HG02981 (cell line): ENCODE data around the gene MYO1B.

Experiments used
- ATAC-seq: cut with Tn5 transposase; IDR thresholded peaks from one replicate; pipeline ENCODE4 v1.9.1; 2021; ENCODE audit warnings: mild to moderate bottlenecking, moderate library complexity; ENCODE audit not compliant: unreplicated experiment

The MYO1B gene

GRCh38 chr2:191355170-191355758 lies 110.1 kb downstream of the MYO1B start:
- ATAC-seq: no peak

- ATAC-seq: no peak
These were observed 112.5 kb downstream of the MYO1B start for GRCh38 chr2:191357678-191358077.

GRCh38 chr2:191358325-191359025 lies 113.3 kb downstream of the MYO1B start:
- ATAC-seq: no peak

GRCh38 chr2:191359133-191359532 lies 113.9 kb downstream of the MYO1B start:
- no peak for ATAC-seq

DNA sequence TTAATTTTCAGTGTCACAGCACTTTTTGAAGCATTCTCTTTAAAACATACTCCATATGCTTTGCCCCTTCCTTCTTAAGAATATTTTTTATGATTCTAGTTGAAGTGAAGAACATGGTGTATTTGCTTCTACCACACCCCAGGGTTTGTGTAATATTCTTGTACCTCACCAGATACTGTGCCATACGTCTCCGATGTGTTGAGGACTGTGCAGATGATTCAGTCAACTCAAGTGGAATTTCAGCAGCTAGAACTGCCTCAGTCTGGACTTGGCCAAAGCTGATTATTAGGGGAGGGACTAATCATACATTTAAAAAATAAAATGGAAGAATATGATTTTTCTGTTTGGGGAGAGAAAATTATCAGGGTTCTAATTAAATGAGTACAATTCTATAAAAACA lies 115.7 kb downstream of the MYO1B start:
- no peak for ATAC-seq

DNA sequence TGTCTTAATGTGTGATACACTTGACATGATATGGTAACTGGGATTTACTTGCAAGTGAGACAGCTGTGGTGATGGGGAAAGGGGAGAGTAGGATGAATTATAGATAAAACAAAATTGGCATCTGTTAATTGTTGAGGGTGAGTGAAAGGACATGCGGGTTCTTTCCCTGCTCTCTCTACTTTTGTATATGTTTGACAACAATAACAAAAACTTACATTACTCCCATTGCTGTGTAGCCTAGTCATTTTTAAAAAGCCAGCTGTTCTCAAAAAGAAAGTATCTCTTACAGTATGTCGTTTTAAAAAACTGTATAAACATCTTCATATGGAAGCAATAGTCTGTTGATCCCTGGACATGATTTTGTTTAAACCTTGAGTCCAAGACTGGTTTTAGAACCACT lies 117.6 kb downstream of the MYO1B start:
- no peak for ATAC-seq

DNA sequence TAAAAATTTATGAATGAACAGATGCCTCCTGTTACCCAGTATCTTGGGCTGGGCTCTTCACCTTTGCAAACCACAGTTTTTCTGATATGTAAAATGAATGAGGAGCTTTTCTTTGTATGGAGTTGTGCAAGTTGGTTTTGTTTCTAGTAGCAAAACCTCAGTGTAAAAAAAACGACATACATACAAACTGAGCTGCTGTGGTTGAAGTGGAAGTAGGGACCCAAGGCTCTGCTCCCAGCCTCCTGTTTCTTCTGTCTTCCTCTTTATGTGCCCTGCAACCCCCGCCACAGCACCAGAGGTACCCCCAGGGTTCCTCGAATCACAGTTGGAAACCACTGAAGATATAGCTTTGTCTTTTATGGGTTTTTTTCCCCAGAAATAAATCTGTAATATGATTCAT lies 118.1 kb downstream of the MYO1B start:
- no peak for ATAC-seq

- ATAC-seq: no peak
These were observed 119.9 kb downstream of the MYO1B start for GRCh38 chr2:191365089-191365488.

- ATAC-seq: no peak
These were observed 121.0 kb downstream of the MYO1B start for GRCh38 chr2:191366199-191366598.

- ATAC-seq: no peak
These were observed 123.8 kb downstream of the MYO1B start for GRCh38 chr2:191369034-191369433.

DNA sequence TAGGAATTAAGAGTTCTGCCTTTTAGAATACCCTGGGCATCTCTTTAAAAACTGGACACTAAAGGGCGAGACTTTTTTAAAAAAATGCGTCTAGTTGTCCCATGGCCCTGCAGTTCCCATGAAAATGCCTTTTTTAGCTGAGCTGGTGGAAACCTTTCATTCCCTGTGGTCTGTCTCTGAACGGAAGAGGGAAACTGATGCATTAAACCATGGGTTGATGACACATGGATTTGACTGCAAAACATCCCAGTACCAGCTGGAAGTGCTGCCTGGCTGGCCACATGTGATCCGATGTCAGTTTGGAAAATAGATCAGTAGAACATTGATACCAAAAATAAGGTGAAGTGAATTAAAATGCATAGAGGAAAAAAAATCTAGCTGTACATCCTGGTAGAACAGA lies 129.2 kb downstream of the MYO1B start:
- ATAC-seq: no peak

GRCh38 chr2:191374939-191375338 lies 129.7 kb downstream of the MYO1B start:
- no peak for ATAC-seq

DNA sequence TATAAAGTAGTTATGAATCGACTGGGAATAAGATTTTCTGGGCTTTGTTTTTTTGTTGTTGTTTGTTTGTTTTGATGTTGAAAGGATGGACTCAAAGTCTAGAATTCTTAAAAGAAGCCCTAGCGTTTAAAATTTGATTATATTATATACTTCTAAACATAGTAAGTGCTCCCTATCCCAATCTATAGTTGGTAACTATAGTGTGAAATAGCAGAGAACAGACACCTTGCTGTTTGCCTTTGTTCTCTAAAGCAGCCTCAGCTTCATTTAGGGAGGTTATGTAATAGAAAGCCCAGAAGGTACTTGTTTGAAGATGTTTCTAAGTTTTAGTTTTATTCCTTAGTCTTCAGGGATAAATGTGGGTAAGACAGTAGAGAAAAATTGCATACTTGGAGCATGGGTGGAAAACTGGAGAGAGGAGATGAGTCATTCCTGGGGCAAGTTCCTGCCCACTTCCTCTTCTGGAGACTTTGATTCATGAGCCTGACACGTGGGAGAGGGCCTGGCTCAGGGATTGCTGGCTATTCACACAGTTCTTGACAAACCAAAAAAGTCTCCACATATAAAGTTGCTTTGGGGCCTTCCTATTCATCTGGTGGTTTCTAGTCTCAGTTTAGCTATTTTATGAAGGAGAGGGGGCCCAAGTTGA lies 131.9 kb downstream of the MYO1B start:
- ATAC-seq: peak; percentile 85

DNA sequence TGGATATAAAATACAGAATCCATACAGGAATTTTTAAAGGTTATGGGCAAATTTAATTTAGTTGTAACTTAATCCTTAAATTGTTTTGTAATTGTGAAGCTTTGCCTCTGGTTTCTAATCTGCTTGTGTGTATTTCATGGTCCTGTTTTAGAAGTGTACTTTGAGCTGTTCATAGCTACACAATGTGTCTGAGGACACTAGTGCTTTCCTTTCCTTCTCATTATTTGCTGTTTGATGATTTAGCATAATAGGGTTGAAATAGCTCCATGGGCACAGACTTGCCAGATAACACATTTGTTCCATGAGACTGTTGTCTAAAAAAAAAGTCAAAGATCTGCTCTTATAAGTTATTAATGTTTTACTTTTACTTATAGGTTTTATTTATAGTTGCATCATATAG lies 134.2 kb downstream of the MYO1B start:
- no peak for ATAC-seq

GRCh38 chr2:191382801-191383200 lies 137.6 kb downstream of the MYO1B start:
- no peak for ATAC-seq

GRCh38 chr2:191383486-191383885 lies 138.3 kb downstream of the MYO1B start:
- no peak for ATAC-seq

DNA sequence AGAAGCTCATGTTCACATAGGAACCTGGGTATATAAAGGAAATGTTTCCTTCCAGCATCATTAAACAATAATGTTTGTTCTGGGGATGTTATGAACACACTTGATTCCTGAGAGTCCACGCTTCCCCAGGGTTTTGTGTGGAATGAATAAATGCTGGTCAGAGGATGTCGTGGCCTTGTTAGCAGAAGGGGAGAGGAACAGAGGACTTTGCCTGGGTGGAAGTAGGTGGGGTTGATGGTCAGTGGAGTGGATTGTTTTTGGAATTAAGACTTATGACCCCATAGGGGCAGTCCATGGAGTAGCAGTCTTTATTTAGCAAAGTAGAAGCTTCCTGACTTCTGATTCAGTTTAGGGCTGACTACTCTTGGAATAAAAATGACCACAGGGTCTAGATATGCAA lies 139.6 kb downstream of the MYO1B start:
- no peak for ATAC-seq

DNA sequence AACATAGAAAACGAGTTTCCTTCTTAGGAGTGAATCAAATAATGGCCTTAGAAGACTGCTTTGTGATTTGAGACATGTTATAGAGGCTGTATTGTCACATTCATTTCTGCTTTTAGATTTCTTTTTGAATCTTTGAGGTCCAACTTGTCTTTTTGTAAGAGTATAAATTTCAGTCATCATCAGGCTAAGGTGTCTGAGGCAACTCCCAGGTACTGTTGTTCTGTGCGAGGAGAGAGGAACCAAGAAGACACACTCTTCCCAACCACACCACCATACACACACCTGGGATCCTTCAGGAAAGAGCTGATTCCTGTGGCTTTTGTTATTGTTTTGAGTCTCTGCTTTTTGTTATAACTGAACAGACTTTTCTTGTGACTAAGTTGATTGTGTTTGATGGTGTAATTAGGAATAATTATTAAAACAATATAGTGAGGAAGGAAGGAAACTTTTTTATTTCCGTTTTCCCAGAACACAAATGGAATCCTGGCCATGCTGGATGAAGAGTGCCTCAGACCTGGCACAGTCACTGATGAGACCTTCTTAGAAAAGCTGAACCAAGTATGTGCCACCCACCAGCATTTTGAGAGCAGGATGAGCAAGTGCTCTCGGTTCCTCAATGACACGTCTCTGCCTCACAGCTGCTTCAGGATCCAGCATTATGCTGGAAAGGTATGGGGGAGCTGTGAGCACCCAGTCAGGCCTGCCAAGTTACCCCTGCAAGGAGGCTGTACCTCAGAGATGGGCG lies 140.4 kb downstream of the MYO1B start:
- ATAC-seq: no peak

- no peak for ATAC-seq
These were observed 141.8 kb downstream of the MYO1B start for GRCh38 chr2:191386938-191387536.

GRCh38 chr2:191389288-191389687 lies 144.1 kb downstream of the MYO1B start:
- no peak for ATAC-seq

GRCh38 chr2:191391171-191391570 lies 146.0 kb downstream of the MYO1B start:
- no peak for ATAC-seq
